ENCODE results near the gene UMAD1.

- TF ChIP-seq CTCF (IDR thresholded peaks at IDR 0.05) (no peak), POLR2A (IDR thresholded peaks at IDR 0.05) (no peak)
These were observed 124.9 kb downstream of the UMAD1 start for GRCh38 chr7:7765422-7765821.
